PC-3 (cell line): Measurements from ENCODE around the gene SLC35F2. TPM values are rescaled to one million over a fixed set of nuclear protein-coding genes. Genes with fewer than 3 reads are reported as not detected.

ENCODE experiments used
- ATAC-seq: fragments of 200-7000 bp; cut with Tn5 transposase; 2 replicates; pipeline ENCODE4 v1.9.1; 2020; ENCODE audit warnings: mild to moderate bottlenecking, moderate library complexity
- BruUV-seq: library from RNA; stranded (reverse); fragments of 400-500 nt; replicated peaks from 2 replicates; lab custom pipeline; 2021; lab: Mats Ljungman, UMichigan
- CTCF ChIA-PET: fragments of 300-600 bp; sonication (Branson Sonifier 250); formaldehyde crosslinking; loops from one replicate; lab custom pipeline; 2022; ENCODE audit warnings: antibody characterized with exemption; lab: Charles Lee
- POLR2A ChIA-PET: fragments of 300-600 bp; sonication (Branson Sonifier 250); formaldehyde crosslinking; loops from one replicate; lab custom pipeline; 2022; ENCODE audit warnings: antibody characterized with exemption; ENCODE audit not compliant: unreplicated experiment; lab: Charles Lee
- DNase-seq: peaks from one replicate; pipeline ENCODE4 v3.0.0-alpha.2; 2015
- H2AFZ ChIP-seq: fragments of 300-600 bp; sonication (generic); 2 replicates; pipeline ENCODE4 v1.6.0; 2016; ENCODE audit warnings: antibody characterized with exemption, low read length
- H3F3A ChIP-seq: fragments of 300-600 bp; sonication (generic); one replicate; pipeline ENCODE4 v1.6.0; 2017; ENCODE audit warnings: antibody characterized with exemption, low read length, control low read depth, mild to moderate bottlenecking; ENCODE audit not compliant: unreplicated experiment
- H3K27ac ChIP-seq: fragments of 300-600 bp; sonication (generic); 2 replicates; pipeline ENCODE4 v1.5.1; 2016; ENCODE audit warnings: mild to moderate bottlenecking, low read length
- H3K27me3 ChIP-seq: fragments of 300-600 bp; sonication (generic); 2 replicates; pipeline ENCODE4 v1.6.1; 2016; ENCODE audit warnings: low read length, mixed read lengths
- H3K36me3 ChIP-seq: fragments of 300-600 bp; sonication (generic); 2 replicates; pipeline ENCODE4 v1.6.1; 2016; ENCODE audit warnings: low read depth, mixed run types, low read length, mixed read lengths
- H3K4me1 ChIP-seq: fragments of 300-600 bp; sonication (generic); 2 replicates; pipeline ENCODE4 v1.5.1; 2016; ENCODE audit warnings: low read length; ENCODE audit not compliant: insufficient read depth
- H3K4me2 ChIP-seq: fragments of 300-600 bp; sonication (generic); 2 replicates; pipeline ENCODE4 v1.6.0; 2016; ENCODE audit warnings: low read length
- H3K4me3 ChIP-seq: fragments of 300-600 bp; sonication (generic); 2 replicates; pipeline ENCODE4 v1.5.1; 2016; ENCODE audit warnings: mild to moderate bottlenecking, low read length, mixed read lengths
- H3K79me2 ChIP-seq: fragments of 300-600 bp; sonication (generic); 2 replicates; pipeline ENCODE4 v1.6.1; 2017; ENCODE audit warnings: low read length, mixed read lengths
- H3K9ac ChIP-seq: fragments of 300-600 bp; sonication (generic); 2 replicates; pipeline ENCODE4 v1.6.0; 2016; ENCODE audit warnings: mild to moderate bottlenecking, low read length
- H3K9me2 ChIP-seq: fragments of 300-600 bp; sonication (generic); replicated peaks from 2 replicates; pipeline ENCODE4 v1.6.1; 2016; ENCODE audit warnings: mixed run types, low read length, mixed read lengths
- H3K9me3 ChIP-seq: fragments of 300-600 bp; sonication (generic); 2 replicates; pipeline ENCODE4 v1.6.1; 2016; ENCODE audit warnings: low read length, mixed read lengths
- H4K20me1 ChIP-seq: fragments of 300-600 bp; sonication (generic); 2 replicates; pipeline ENCODE4 v1.6.1; 2016; ENCODE audit warnings: low read length, mixed read lengths
- CTCF ChIP-seq: fragments of 300-600 bp; sonication (generic); conservative IDR thresholded peaks from 2 replicates; pipeline ENCODE4 v1.5.1; 2017; ENCODE audit warnings: antibody characterized with exemption, low read depth, mild to moderate bottlenecking, low read length
- EZH2 ChIP-seq: fragments of 300-600 bp; sonication (generic); IDR thresholded peaks from one replicate; pipeline ENCODE4 v1.6.1; 2017; ENCODE audit warnings: antibody characterized with exemption, mild to moderate bottlenecking, low read length; ENCODE audit not compliant: unreplicated experiment
- EZH2phosphoT487 ChIP-seq: fragments of 300-600 bp; sonication (generic); IDR thresholded peaks from 2 replicates; pipeline ENCODE4 v1.6.1; 2018; ENCODE audit warnings: mild to moderate bottlenecking, antibody characterized with exemption, low read length, borderline replicate concordance
- intact Hi-C: fragments of 100-400 bp; cut with micrococcal nuclease; formaldehyde crosslinking; loops from 2 replicates; pipeline ENCODE4 v1.9.0; 2023
- total RNA-seq: library from RNA; depleted of rRNA; stranded (reverse); fragments of >200 nt; gene quantifications from 2 replicates; pipeline ENCODE4 v1.2.3, GENCODE V29; 2014

The SLC35F2 gene
- total RNA-seq, 1 experiment from 2014 or later, result 210 TPM

GRCh38 chr11:107810875-107811274, 47.7 kb downstream of the SLC35F2 start:
- Histone ChIP-seq H3F3A (no peaks in the 10 kb centered on the region), H3K9ac (no peak overlapping the region), H3K9me2 (no peaks in the 10 kb centered on the region), H3K4me1 (no peaks in the 10 kb centered on the region), H3K4me3 (no peak overlapping the region), H3K4me2 (no peak overlapping the region), H3K27ac (no peak overlapping the region), H4K20me1 (peaks cover 10% of the 10 kb centered on the region; the same call in 1 of the 2 replicates), H3K36me3 (peaks cover 63% of the 10 kb centered on the region), H3K9me3 (no peaks in the 10 kb centered on the region), H2AFZ (no peak overlapping the region), H3K27me3 (no peaks in the 10 kb centered on the region), H3K79me2 (peaks cover 40% of the 10 kb centered on the region)
- DNase-seq (no peak), ATAC-seq (peak; percentile 53)
- intact Hi-C loops, result no loop called here
- BruUV-seq, result no TSS peak
- ChIA-PET POLR2A (interaction anchor here (0.5 kb wide), 1 partner anchor 45 kb away, joined by 3 read pairs; no protein-coding TSS in a partner anchor), CTCF (no interaction called here)
- TF ChIP-seq EZH2 (no peak), EZH2phosphoT487 (no peak), CTCF (no peak)

- Histone ChIP-seq H3K36me3 (peaks cover 72% of the 10 kb centered on the region), H3K4me3 (no peak overlapping the region), H3K9ac (no peak overlapping the region), H3K27me3 (no peaks in the 10 kb centered on the region), H2AFZ (no peak overlapping the region), H4K20me1 (peaks cover 10% of the 10 kb centered on the region; the same call in 1 of the 2 replicates), H3F3A (no peaks in the 10 kb centered on the region), H3K27ac (no peak overlapping the region), H3K4me2 (no peak overlapping the region), H3K79me2 (peaks cover 22% of the 10 kb centered on the region; the same call in 1 of the 2 replicates), H3K9me3 (no peaks in the 10 kb centered on the region), H3K9me2 (no peaks in the 10 kb centered on the region), H3K4me1 (no peaks in the 10 kb centered on the region)
- ChIA-PET POLR2A (interaction anchor here (0.6 kb wide), 1 partner anchor 39 kb away, joined by 3 read pairs; no protein-coding TSS in a partner anchor), CTCF (no interaction called here)
- ATAC-seq (no peak), DNase-seq (no peak)
- no TSS peak for BruUV-seq
- TF ChIP-seq CTCF (no peak), EZH2phosphoT487 (no peak), EZH2 (no peak)
- intact Hi-C loops, result no loop called here
These were observed 50.1 kb downstream of the SLC35F2 start for GRCh38 chr11:107808521-107808920.

- no TSS peak for BruUV-seq
These were observed 53.6 kb downstream of the SLC35F2 start for GRCh38 chr11:107804971-107805370.

More at GRCh38 chr11:107804971-107805370, 53.6 kb downstream of the SLC35F2 start:
- Histone ChIP-seq H3K9me2 (no peaks in the 10 kb centered on the region), H3K27ac (no peak overlapping the region), H3K4me1 (no peaks in the 10 kb centered on the region), H3K36me3 (peaks cover 77% of the 10 kb centered on the region), H2AFZ (no peak overlapping the region), H3K4me2 (no peak overlapping the region), H3K9me3 (no peaks in the 10 kb centered on the region), H3K27me3 (no peaks in the 10 kb centered on the region), H3K9ac (no peak overlapping the region), H3F3A (no peaks in the 10 kb centered on the region), H3K4me3 (no peak overlapping the region), H3K79me2 (peaks cover 11% of the 10 kb centered on the region; the same call in 1 of the 2 replicates), H4K20me1 (peaks cover 6% of the 10 kb centered on the region; the same call in 1 of the 2 replicates)
- TF ChIP-seq EZH2 (no peak), CTCF (no peak), EZH2phosphoT487 (no peak)
- DNase-seq (no peak), ATAC-seq (no peak)
- POLR2A ChIA-PET, result no interaction called here
- CTCF ChIA-PET, result no interaction called here
- intact Hi-C loops, result no loop called here
